Caco-2 (cell line): ENCODE measurements around the gene OR5B3. TPM values are rescaled to one million over a fixed set of nuclear protein-coding genes. Genes with fewer than 3 reads are reported as not detected.
"Not testable (repeated sequence)": the region's sequence is repeated elsewhere in the genome, so short reads cannot be mapped to it uniquely, and the experiment has no call there.

Experiments
- BruUV-seq: library from RNA; stranded (reverse); fragments of 400-500 nt; replicated peaks from 2 replicates; lab custom pipeline; 2021; lab: Mats Ljungman, UMichigan
- CTCF ChIA-PET: fragments of 300-600 bp; sonication (Branson Sonifier 250); formaldehyde crosslinking; loops from one replicate; lab custom pipeline; 2022; ENCODE audit warnings: antibody characterized with exemption; lab: Charles Lee
- POLR2A ChIA-PET: fragments of 300-600 bp; sonication (Branson Sonifier 250); formaldehyde crosslinking; loops from one replicate; lab custom pipeline; 2022; ENCODE audit warnings: antibody characterized with exemption; lab: Charles Lee
- DNase-seq, 2 experiments: peaks; one replicate each; pipeline versions ENCODE4 v3.0.0 to v3.0.0-alpha.2; 2020 to 2022
- H3K27me3 ChIP-seq: replicated peaks from 2 replicates; pipeline ENCODE4 v1.6.0; 2011; ENCODE audit warnings: low read length; ENCODE audit not compliant: control insufficient read depth, insufficient read depth
- H3K36me3 ChIP-seq: 2 replicates; pipeline ENCODE4 v1.5.1; 2011; ENCODE audit warnings: low read length; ENCODE audit not compliant: control insufficient read depth, insufficient read depth
- H3K4me1 ChIP-seq: fragments of 250-450 bp; sonication (Bioruptor Pico); 2 replicates; pipeline ENCODE4 v1.5.1; 2020; ENCODE audit warnings: mild to moderate bottlenecking
- H3K4me3 ChIP-seq: 2 replicates; pipeline ENCODE4 v1.5.1; 2011; ENCODE audit warnings: low read depth, mild to moderate bottlenecking, control low read depth, low read length
- H3K9me3 ChIP-seq: fragments of 250-450 bp; sonication (Bioruptor Pico); 2 replicates; pipeline ENCODE4 v1.5.1; 2020; ENCODE audit warnings: mild to moderate bottlenecking, moderate library complexity
- H3K27ac Mint-ChIP-seq: one replicate; pipeline ENCODE4 v1.8.0; 2022; ENCODE audit warnings: mixed read lengths; ENCODE audit not compliant: unreplicated experiment
- H3K27me3 Mint-ChIP-seq: one replicate; pipeline ENCODE4 v1.8.0; 2022; ENCODE audit warnings: mixed read lengths; ENCODE audit not compliant: insufficient read depth, unreplicated experiment
- H3K36me3 Mint-ChIP-seq: one replicate; pipeline ENCODE4 v1.8.0; 2022; ENCODE audit warnings: mild to moderate bottlenecking, mixed read lengths; ENCODE audit not compliant: insufficient read depth, unreplicated experiment
- H3K4me1 Mint-ChIP-seq: one replicate; pipeline ENCODE4 v1.8.0; 2022; ENCODE audit warnings: low read depth, mixed read lengths; ENCODE audit not compliant: unreplicated experiment
- H3K4me3 Mint-ChIP-seq: one replicate; pipeline ENCODE4 v1.8.0; 2022; ENCODE audit warnings: mild to moderate bottlenecking, moderate library complexity, mixed read lengths; ENCODE audit not compliant: unreplicated experiment
- H3K9me3 Mint-ChIP-seq: one replicate; pipeline ENCODE4 v1.8.0; 2022; ENCODE audit warnings: mixed read lengths; ENCODE audit not compliant: unreplicated experiment
- CTCF ChIP-seq, 2 experiments: fragments of 200-600 bp in 1 of 2; IDR thresholded peaks; 1 replicate in 1 of 2; 2 replicates in 1 of 2; pipeline versions ENCODE4 v1.5.1 to v1.8.0; 2011 to 2022; ENCODE audit warnings: antibody characterized with exemption in 1 of 2, control low read depth in 1 of 2, inconsistent platforms in 1 of 2, low read depth in 1 of 2, low read length in 1 of 2, mild to moderate bottlenecking in 1 of 2, moderate library complexity in 1 of 2; ENCODE audit not compliant: insufficient read depth in 1 of 2, severe bottlenecking in 1 of 2, unreplicated experiment in 1 of 2
- intact Hi-C: fragments of 100-400 bp; cut with micrococcal nuclease; formaldehyde crosslinking; loops from one replicate; pipeline ENCODE4 v1.10.0; 2022; ENCODE audit not compliant: unreplicated experiment
- total RNA-seq: library from RNA; stranded (reverse); gene quantifications from 2 replicates; pipeline ENCODE4 v1.2.3, GENCODE V29; 2022

OR5B3 gene
- total RNA-seq, 1 experiment from 2014 or later = not detected

- DNase-seq = no peak
- no peaks in the 10 kb centered on the region for H3K27me3 ChIP-seq
- Mint-ChIP-seq H3K27me3 (peaks cover 9% of the 10 kb centered on the region), H3K27ac (no peak within 1 kb of the TSS), H3K36me3 (no peaks in the 10 kb centered on the region), H3K9me3 (no peaks in the 10 kb centered on the region), H3K4me1 (no peaks in the 10 kb centered on the region), H3K4me3 (no peak within 1 kb of the TSS)
- intact Hi-C loops = no loop called here
- H3K4me1 ChIP-seq = no peaks in the 10 kb centered on the region
- TF ChIP-seq CTCF (IDR thresholded peaks at IDR 0.05; ENCODE audit: insufficient read depth in 1 of 2, low read depth in 1 of 2, low read length in 1 of 2, severe bottlenecking in 1 of 2, unreplicated experiment in 1 of 2) = no peak
- H3K4me3 ChIP-seq = no peak within 1 kb of the TSS
- no peaks in the 10 kb centered on the region for H3K36me3 ChIP-seq
- no TSS peak for BruUV-seq
- CTCF ChIA-PET = no interaction called here
- POLR2A ChIA-PET = no interaction called here
- no peaks in the 10 kb centered on the region; the same call in 1 of the 2 replicates for H3K9me3 ChIP-seq
These were observed 21.3 kb upstream of the OR5B3 start, which contains the start of gene OR5B2 for GRCh38 chr11:58428021-58428420. Gene OR5B2 (minus strand): TSS chr11:58428121. CDS start chr11:58423261, 4,860 bp downstream.

GRCh38 chr11:58399622-58400021 lies 7.1 kb downstream of the OR5B3 start:
- H3K4me3 ChIP-seq, H3K9me3 ChIP-seq, H3K4me1 ChIP-seq, H3K36me3 ChIP-seq, H3K27me3 ChIP-seq, BruUV-seq, CTCF ChIA-PET, H3K27me3 Mint-ChIP-seq, H3K27ac Mint-ChIP-seq, DNase-seq, H3K36me3 Mint-ChIP-seq, H3K4me3 Mint-ChIP-seq, H3K4me1 Mint-ChIP-seq, POLR2A ChIA-PET, intact Hi-C loops: not testable (repeated sequence)
- peaks cover 12% of the 10 kb centered on the region for H3K9me3 Mint-ChIP-seq

GRCh38 chr11:58395581-58395980 lies 11.1 kb downstream of the OR5B3 start:
- Mint-ChIP-seq H3K9me3 (peaks cover 17% of the 10 kb centered on the region), H3K4me3 (no peak overlapping the region), H3K27ac (no peak overlapping the region), H3K4me1 (peaks cover 6% of the 10 kb centered on the region), H3K36me3 (no peaks in the 10 kb centered on the region), H3K27me3 (no peaks in the 10 kb centered on the region)
- no TSS peak for BruUV-seq
- DNase-seq = no peak
- Histone ChIP-seq H3K4me3 (no peak overlapping the region), H3K4me1 (peaks cover 6% of the 10 kb centered on the region; the same call in 1 of the 2 replicates), H3K27me3 (no peaks in the 10 kb centered on the region), H3K36me3 (no peaks in the 10 kb centered on the region), H3K9me3 (peaks cover 8% of the 10 kb centered on the region)
- ChIA-PET CTCF (no interaction called here), POLR2A (no interaction called here)
- TF ChIP-seq CTCF (IDR thresholded peaks at IDR 0.05; ENCODE audit: insufficient read depth in 1 of 2, low read depth in 1 of 2, low read length in 1 of 2, severe bottlenecking in 1 of 2, unreplicated experiment in 1 of 2) = no peak
- intact Hi-C loops = no loop called here

- no peak for DNase-seq
- Mint-ChIP-seq H3K9me3 (peaks cover 17% of the 10 kb centered on the region), H3K27ac (no peak overlapping the region), H3K27me3 (no peaks in the 10 kb centered on the region), H3K4me1 (peaks cover 6% of the 10 kb centered on the region), H3K4me3 (no peak overlapping the region), H3K36me3 (no peaks in the 10 kb centered on the region)
- Histone ChIP-seq H3K27me3 (no peaks in the 10 kb centered on the region), H3K4me1 (peaks cover 6% of the 10 kb centered on the region; the same call in 1 of the 2 replicates), H3K4me3 (no peak overlapping the region), H3K36me3 (no peaks in the 10 kb centered on the region), H3K9me3 (peaks cover 8% of the 10 kb centered on the region)
- ChIA-PET CTCF (no interaction called here), POLR2A (no interaction called here)
- no TSS peak for BruUV-seq
- no peak for TF ChIP-seq CTCF (IDR thresholded peaks at IDR 0.05; ENCODE audit: insufficient read depth in 1 of 2, low read depth in 1 of 2, low read length in 1 of 2, severe bottlenecking in 1 of 2, unreplicated experiment in 1 of 2)
- intact Hi-C loops = no loop called here
These were observed 12.5 kb downstream of the OR5B3 start for GRCh38 chr11:58394195-58394594.
